ENCODE data around the gene BCAS3.
A peak's percentile ranks its signal among the peaks of the same experiment; 100 is the strongest.

DNA sequence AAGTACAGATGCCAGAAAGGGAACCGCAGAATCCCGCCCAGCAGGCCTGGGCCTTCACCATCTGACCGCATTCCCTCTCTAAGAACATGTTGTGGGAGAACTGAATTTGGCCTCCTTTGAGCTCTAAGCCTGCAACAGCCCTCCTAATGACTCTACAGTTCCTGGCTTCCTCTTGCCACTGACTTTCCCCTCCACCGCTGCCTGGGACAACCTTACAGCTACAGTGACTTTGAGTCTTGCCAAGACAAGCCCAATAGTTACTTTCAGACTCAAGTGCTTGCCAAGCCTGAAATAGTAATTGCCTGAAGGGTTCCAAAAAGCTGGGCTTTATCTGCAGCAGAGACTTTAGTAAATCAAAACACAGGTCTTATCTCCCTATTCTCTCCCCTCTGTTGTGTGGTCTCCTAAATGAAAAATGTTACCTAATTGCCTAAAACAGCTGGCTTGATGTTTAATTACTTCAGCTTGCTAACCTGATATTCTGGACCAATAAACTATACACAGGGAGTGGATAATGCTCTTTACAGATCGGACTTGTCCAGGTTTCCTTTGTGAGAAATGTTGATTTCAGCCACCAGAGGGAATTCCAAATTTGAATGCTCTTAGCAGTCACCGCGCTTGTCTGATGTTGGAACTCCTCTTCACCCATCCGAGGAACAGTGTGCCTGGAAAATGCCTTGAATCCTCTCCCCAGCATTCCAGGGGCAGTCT, 636.9 kb downstream of the BCAS3 start:
- TF ChIP-seq, protein P1, sequence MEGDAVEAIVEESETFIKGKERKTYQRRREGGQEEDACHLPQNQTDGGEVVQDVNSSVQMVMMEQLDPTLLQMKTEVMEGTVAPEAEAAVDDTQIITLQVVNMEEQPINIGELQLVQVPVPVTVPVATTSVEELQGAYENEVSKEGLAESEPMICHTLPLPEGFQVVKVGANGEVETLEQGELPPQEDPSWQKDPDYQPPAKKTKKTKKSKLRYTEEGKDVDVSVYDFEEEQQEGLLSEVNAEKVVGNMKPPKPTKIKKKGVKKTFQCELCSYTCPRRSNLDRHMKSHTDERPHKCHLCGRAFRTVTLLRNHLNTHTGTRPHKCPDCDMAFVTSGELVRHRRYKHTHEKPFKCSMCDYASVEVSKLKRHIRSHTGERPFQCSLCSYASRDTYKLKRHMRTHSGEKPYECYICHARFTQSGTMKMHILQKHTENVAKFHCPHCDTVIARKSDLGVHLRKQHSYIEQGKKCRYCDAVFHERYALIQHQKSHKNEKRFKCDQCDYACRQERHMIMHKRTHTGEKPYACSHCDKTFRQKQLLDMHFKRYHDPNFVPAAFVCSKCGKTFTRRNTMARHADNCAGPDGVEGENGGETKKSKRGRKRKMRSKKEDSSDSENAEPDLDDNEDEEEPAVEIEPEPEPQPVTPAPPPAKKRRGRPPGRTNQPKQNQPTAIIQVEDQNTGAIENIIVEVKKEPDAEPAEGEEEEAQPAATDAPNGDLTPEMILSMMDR (IDR thresholded peaks at IDR 0.05 in 2 of 3, conservative IDR thresholded peaks at IDR 0.05 in 1 of 3; ENCODE audit: borderline replicate concordance in 1 of 3, insufficient read depth in 1 of 3, low read depth in 2 of 3, low read length in 2 of 3): 0 out of 6 replicates have a peak, but pooled peaks of 1 of the 3 experiments have one; percentile 8
- TF ChIP-seq POLR2AphosphoS5 (IDR thresholded peaks at IDR 0.05; ENCODE audit: low read depth, low read length) (no peak), SIN3A (IDR thresholded peaks at IDR 0.05; ENCODE audit: low read depth) (no peak), JUND (IDR thresholded peaks at IDR 0.05) (no peak), RAD21 (IDR thresholded peaks at IDR 0.05; ENCODE audit: low read depth) (no peak), CEBPB (IDR thresholded peaks at IDR 0.05; ENCODE audit: low read depth) (no peak), YY1 (IDR thresholded peaks at IDR 0.05; ENCODE audit: extremely low read depth, insufficient replicate concordance, low read depth, low read length) (no peak), ZNF274 (IDR thresholded peaks at IDR 0.05; ENCODE audit: low read depth, low read length) (no peak), POLR2A (IDR thresholded peaks at IDR 0.05; ENCODE audit: borderline replicate concordance, extremely low read depth, insufficient read depth, insufficient read length) (no peak), EZH2 (IDR thresholded peaks at IDR 0.05) (no peak), FOSL1 (IDR thresholded peaks at IDR 0.05; ENCODE audit: low read depth) (no peak), CBX3 (IDR thresholded peaks at IDR 0.05; ENCODE audit: low read depth) (no peak)
- TF ChIP-seq, protein P2, sequence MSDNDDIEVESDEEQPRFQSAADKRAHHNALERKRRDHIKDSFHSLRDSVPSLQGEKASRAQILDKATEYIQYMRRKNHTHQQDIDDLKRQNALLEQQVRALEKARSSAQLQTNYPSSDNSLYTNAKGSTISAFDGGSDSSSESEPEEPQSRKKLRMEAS (IDR thresholded peaks at IDR 0.05): no peak
- TF ChIP-seq, protein P3, sequence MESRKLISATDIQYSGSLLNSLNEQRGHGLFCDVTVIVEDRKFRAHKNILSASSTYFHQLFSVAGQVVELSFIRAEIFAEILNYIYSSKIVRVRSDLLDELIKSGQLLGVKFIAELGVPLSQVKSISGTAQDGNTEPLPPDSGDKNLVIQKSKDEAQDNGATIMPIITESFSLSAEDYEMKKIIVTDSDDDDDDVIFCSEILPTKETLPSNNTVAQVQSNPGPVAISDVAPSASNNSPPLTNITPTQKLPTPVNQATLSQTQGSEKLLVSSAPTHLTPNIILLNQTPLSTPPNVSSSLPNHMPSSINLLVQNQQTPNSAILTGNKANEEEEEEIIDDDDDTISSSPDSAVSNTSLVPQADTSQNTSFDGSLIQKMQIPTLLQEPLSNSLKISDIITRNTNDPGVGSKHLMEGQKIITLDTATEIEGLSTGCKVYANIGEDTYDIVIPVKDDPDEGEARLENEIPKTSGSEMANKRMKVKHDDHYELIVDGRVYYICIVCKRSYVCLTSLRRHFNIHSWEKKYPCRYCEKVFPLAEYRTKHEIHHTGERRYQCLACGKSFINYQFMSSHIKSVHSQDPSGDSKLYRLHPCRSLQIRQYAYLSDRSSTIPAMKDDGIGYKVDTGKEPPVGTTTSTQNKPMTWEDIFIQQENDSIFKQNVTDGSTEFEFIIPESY (IDR thresholded peaks at IDR 0.05; ENCODE audit: extremely low read depth, insufficient replicate concordance, low read length): no peak

All from HCT116 (cell line).